ENCODE measurements around the gene SEMA3C.

Gene SEMA3C

DNA sequence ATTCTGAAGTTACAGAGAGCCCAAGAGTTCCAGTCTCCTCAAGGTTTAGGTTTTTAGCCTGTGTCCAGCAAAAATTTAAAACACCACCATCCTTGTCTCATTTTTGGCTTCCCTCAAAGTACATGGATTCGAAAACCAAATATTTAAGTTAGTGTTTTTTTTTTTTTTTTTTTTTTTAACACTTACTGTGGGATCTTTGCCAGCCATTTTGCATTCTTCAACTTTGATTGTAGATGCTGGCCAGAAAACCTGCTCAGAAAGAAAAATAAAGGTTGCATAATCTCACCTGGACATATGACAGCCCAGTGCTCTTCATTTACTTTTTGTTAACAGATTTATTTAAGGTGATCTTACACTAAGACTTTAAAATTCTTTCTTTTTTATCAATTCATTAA, 91.6 kb downstream of the SEMA3C start:
- TF ChIP-seq, protein P1, sequence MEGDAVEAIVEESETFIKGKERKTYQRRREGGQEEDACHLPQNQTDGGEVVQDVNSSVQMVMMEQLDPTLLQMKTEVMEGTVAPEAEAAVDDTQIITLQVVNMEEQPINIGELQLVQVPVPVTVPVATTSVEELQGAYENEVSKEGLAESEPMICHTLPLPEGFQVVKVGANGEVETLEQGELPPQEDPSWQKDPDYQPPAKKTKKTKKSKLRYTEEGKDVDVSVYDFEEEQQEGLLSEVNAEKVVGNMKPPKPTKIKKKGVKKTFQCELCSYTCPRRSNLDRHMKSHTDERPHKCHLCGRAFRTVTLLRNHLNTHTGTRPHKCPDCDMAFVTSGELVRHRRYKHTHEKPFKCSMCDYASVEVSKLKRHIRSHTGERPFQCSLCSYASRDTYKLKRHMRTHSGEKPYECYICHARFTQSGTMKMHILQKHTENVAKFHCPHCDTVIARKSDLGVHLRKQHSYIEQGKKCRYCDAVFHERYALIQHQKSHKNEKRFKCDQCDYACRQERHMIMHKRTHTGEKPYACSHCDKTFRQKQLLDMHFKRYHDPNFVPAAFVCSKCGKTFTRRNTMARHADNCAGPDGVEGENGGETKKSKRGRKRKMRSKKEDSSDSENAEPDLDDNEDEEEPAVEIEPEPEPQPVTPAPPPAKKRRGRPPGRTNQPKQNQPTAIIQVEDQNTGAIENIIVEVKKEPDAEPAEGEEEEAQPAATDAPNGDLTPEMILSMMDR (IDR thresholded peaks at IDR 0.05; ENCODE audit: borderline replicate concordance, extremely low read depth, low read length, poor library complexity, severe bottlenecking), result no peak
- H3K4me1 ChIP-seq (ENCODE audit: insufficient read depth, low read length), result no peaks in the 10 kb centered on the region
- no peaks in the 10 kb centered on the region for H3K27me3 ChIP-seq (ENCODE audit: insufficient read depth, low read length, poor library complexity)
- no peaks in the 10 kb centered on the region for H3K36me3 ChIP-seq (ENCODE audit: insufficient read depth, low read length)
- no peak overlapping the region for H3K4me3 ChIP-seq (ENCODE audit: low read depth in 1 of 2, low read length in 2 of 2)
- no peaks in the 10 kb centered on the region for H4K20me1 ChIP-seq (ENCODE audit: insufficient read depth, low read length)
- no peak overlapping the region for H2AFZ ChIP-seq (ENCODE audit: low read depth, low read length)
- no peak for ATAC-seq (ENCODE audit: insufficient read depth, low read depth)
- H3K9ac ChIP-seq (ENCODE audit: low read depth, low read length), result no peak overlapping the region
- no peaks in the 10 kb centered on the region for H3K9me3 ChIP-seq (ENCODE audit: insufficient read depth, low read length, severe bottlenecking)
- no peaks in the 10 kb centered on the region for H3K79me2 ChIP-seq (ENCODE audit: insufficient read depth, low read length)
- H3K4me2 ChIP-seq (ENCODE audit: insufficient read depth, low read length), result no peak overlapping the region
- no peak for DNase-seq
- H3K27ac ChIP-seq (ENCODE audit: low read length), result no peak overlapping the region

DNA sequence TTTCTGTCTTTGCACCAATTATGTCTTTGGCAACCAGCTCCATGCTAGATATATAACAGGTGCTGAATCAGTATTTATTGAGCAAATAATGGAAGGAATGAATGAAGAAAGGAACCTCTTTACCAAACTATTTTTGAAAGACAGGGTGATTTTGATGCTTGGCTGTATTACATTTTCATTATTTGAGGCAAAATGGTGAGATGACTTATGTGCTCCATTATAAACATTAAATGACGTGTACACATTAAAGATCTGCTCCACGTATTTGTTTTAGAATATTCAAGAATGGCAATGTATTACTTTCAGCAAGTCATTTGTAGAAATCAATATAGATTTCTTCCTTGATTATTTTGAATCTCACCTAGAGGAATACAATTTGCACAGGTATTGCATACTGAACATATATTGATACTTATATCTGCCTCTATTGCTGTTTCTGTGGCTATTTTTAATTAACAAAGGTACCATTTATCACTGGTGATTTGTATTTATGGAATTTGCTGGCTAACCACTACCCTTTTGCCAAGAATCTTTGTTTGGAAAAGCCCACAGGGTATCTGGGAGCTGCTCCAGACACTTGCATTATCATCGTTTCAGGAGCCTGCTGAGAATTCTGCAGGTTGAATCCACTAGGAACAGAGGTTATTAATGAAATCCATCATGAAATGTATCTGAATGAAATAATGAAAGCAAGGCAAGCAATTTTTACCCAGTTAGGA, 92.2 kb downstream of the SEMA3C start:
- Histone ChIP-seq H3K36me3 (ENCODE audit: insufficient read depth, low read length) (no peaks in the 10 kb centered on the region), H3K4me3 (ENCODE audit: low read depth in 1 of 2, low read length in 2 of 2) (no peak overlapping the region), H3K27me3 (ENCODE audit: insufficient read depth, low read length, poor library complexity) (no peaks in the 10 kb centered on the region), H3K79me2 (ENCODE audit: insufficient read depth, low read length) (no peaks in the 10 kb centered on the region), H3K4me1 (ENCODE audit: insufficient read depth, low read length) (no peaks in the 10 kb centered on the region), H3K9me3 (ENCODE audit: insufficient read depth, low read length, severe bottlenecking) (no peaks in the 10 kb centered on the region), H3K4me2 (ENCODE audit: insufficient read depth, low read length) (no peak overlapping the region), H3K9ac (ENCODE audit: low read depth, low read length) (no peak overlapping the region), H2AFZ (ENCODE audit: low read depth, low read length) (no peak overlapping the region), H3K27ac (ENCODE audit: low read length) (no peak overlapping the region), H4K20me1 (ENCODE audit: insufficient read depth, low read length) (no peaks in the 10 kb centered on the region)
- DNase-seq (no peak), ATAC-seq (ENCODE audit: insufficient read depth, low read depth) (no peak)
- TF ChIP-seq EZH2 (IDR thresholded peaks at IDR 0.05; ENCODE audit: borderline replicate concordance, low read depth, low read length, severe bottlenecking), result no peak
- TF ChIP-seq, protein P1 (IDR thresholded peaks at IDR 0.05; ENCODE audit: borderline replicate concordance, extremely low read depth, low read length, poor library complexity, severe bottlenecking), result no peak

DNA sequence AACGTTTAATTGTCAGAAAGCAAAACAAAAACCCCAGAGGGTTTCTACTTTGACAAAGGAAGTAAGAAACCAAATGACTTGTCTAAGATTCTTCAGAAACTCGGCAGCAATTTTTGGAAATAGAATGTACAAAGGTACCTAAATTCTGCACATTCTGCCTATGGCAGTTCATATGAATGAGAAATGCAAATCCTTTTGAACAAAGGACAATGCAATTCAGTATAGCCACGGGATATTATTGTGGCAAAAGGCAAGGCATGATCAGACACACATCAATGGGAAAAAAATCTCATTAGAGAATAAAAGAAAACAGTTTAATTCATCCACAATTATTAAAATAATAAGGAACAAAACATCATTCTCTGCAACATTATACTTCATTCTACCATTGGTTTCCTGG, 93.4 kb downstream of the SEMA3C start:
- Histone ChIP-seq H3K9ac (ENCODE audit: low read depth, low read length) (no peak overlapping the region), H3K27ac (ENCODE audit: low read length) (no peak overlapping the region), H3K36me3 (ENCODE audit: insufficient read depth, low read length) (no peaks in the 10 kb centered on the region), H3K4me2 (ENCODE audit: insufficient read depth, low read length) (no peak overlapping the region), H3K4me3 (ENCODE audit: low read depth in 1 of 2, low read length in 2 of 2) (no peak overlapping the region), H3K9me3 (ENCODE audit: insufficient read depth, low read length, severe bottlenecking) (no peaks in the 10 kb centered on the region), H3K4me1 (ENCODE audit: insufficient read depth, low read length) (no peaks in the 10 kb centered on the region), H3K27me3 (ENCODE audit: insufficient read depth, low read length, poor library complexity) (no peaks in the 10 kb centered on the region), H3K79me2 (ENCODE audit: insufficient read depth, low read length) (no peaks in the 10 kb centered on the region), H4K20me1 (ENCODE audit: insufficient read depth, low read length) (no peaks in the 10 kb centered on the region), H2AFZ (ENCODE audit: low read depth, low read length) (no peak overlapping the region)
- ATAC-seq (ENCODE audit: insufficient read depth, low read depth), result no peak
- TF ChIP-seq, protein P1 (IDR thresholded peaks at IDR 0.05; ENCODE audit: borderline replicate concordance, extremely low read depth, low read length, poor library complexity, severe bottlenecking), result no peak
- no peak for TF ChIP-seq EZH2 (IDR thresholded peaks at IDR 0.05; ENCODE audit: borderline replicate concordance, low read depth, low read length, severe bottlenecking)
- no peak for DNase-seq
